Measurements from ENCODE around the gene CHRNA4. TPM values are rescaled to one million over a fixed set of nuclear protein-coding genes. Genes with fewer than 3 reads are reported as not detected.
"Not testable (repeated sequence)": the region's sequence is repeated elsewhere in the genome, so short reads cannot be mapped to it uniquely, and the experiment has no call there.

Gene CHRNA4
- total and polyA plus RNA-seq, 11 donors: 0.06 to 1.5 (median 0.37) TPM; not detected in 5

GRCh38 chr20:63343460-63344445, 17.4 kb downstream of the CHRNA4 start:
- ATAC-seq: no peak
- H3K4me1 ChIP-seq: peaks cover 0 to 28% (median 15%) of the 10 kb centered on the region in 12 donors
- H3K27ac ChIP-seq: no peak overlapping the region
- TF ChIP-seq POLR2A (IDR thresholded peaks at IDR 0.05) (no peak), CTCF (IDR thresholded peaks at IDR 0.05) (no peak)
- H3K4me3 ChIP-seq: no peak overlapping the region
- WGBS, 4 donors: 52 to 74% (median 68%) methylated on average over 36 to 37 of the region's 37 CpGs
- peaks cover 0 to 31% (median 0%) of the 10 kb centered on the region in 9 donors for H3K27me3 ChIP-seq
- peak in 1 of 5 donors; percentile 55 for DNase-seq
- H3K9me3 ChIP-seq: no peaks in the 10 kb centered on the region
- H3K36me3 ChIP-seq: no peaks in the 10 kb centered on the region
- intact Hi-C loops (cut with DNase I): no loop called here

- no peak overlapping the region for H3K27ac ChIP-seq
- TF ChIP-seq POLR2A (IDR thresholded peaks at IDR 0.05): no peak
- no peak for TF ChIP-seq CTCF (IDR thresholded peaks at IDR 0.05)
- peaks cover 0 to 28% (median 15%) of the 10 kb centered on the region in 12 donors for H3K4me1 ChIP-seq
- no peaks in the 10 kb centered on the region for H3K9me3 ChIP-seq
- intact Hi-C loops (cut with DNase I): no loop called here
- ATAC-seq (no peak), DNase-seq (peak in 1 of 5 donors; percentile 53)
- no peak overlapping the region for H3K4me3 ChIP-seq
- no peaks in the 10 kb centered on the region for H3K36me3 ChIP-seq
- peaks cover 0 to 34% (median 3%) of the 10 kb centered on the region in 9 donors for H3K27me3 ChIP-seq
- WGBS, 4 donors: 86 to 92% (median 91%) methylated on average over 45 to 59 of the region's 59 CpGs
Observed at GRCh38 chr20:63342561-63343459, 18.3 kb downstream of the CHRNA4 start.

GRCh38 chr20:63340158-63340688, 20.9 kb downstream of the CHRNA4 start:
- 67 to 75% (median 70%) methylated on average over 10 of the region's 10 CpGs for WGBS, 4 donors
- ATAC-seq: not testable (repeated sequence)

GRCh38 chr20:63339154-63340094, 21.7 kb downstream of the CHRNA4 start:
- DNase-seq; H3K4me3 ChIP-seq; H3K36me3 ChIP-seq; ATAC-seq; H3K9me3 ChIP-seq; H3K4me1 ChIP-seq; intact Hi-C loops (cut with DNase I); H3K27ac ChIP-seq: not testable (repeated sequence)
- H3K27me3 ChIP-seq: peaks cover 0 to 32% (median 8%) of the 10 kb centered on the region in 9 donors
- WGBS, 4 donors: 68 to 73% (median 71%) methylated on average over 14 of the region's 14 CpGs

More at GRCh38 chr20:63340158-63340688, 20.9 kb downstream of the CHRNA4 start:
- H3K36me3 ChIP-seq; intact Hi-C loops (cut with DNase I); DNase-seq; H3K9me3 ChIP-seq; H3K4me3 ChIP-seq; H3K27ac ChIP-seq: not testable (repeated sequence)
- Histone ChIP-seq H3K4me1 (peaks cover 0 to 12% (median 6%) of the 10 kb centered on the region in 12 donors), H3K27me3 (peaks cover 0 to 36% (median 8%) of the 10 kb centered on the region in 9 donors)
